Measurements from ENCODE around the gene QSOX1.

GRCh38 chr1:180176965-180177364, 22.3 kb downstream of the QSOX1 start:
- no peak for TF ChIP-seq GATA2 (IDR thresholded peaks at IDR 0.05; ENCODE audit: low read depth, low read length)
- no peak for TF ChIP-seq GATA3 (IDR thresholded peaks at IDR 0.05; ENCODE audit: low read depth, low read length)

Measured in SH-SY5Y (cell line).